Skeletal muscle satellite cell (primary cell): Measurements from ENCODE around the gene RBMXL3. TPM values are rescaled to one million over a fixed set of nuclear protein-coding genes. Genes with fewer than 3 reads are reported as not detected.

Experiments used
- H3K27me3 ChIP-seq: 2 replicates; pipeline ENCODE4 v1.7.0; 2013; ENCODE audit warnings: low read length; ENCODE audit not compliant: control insufficient read depth, insufficient read depth
- H3K36me3 ChIP-seq: 2 replicates; pipeline ENCODE4 v1.7.0; 2013; ENCODE audit warnings: mild to moderate bottlenecking, control low read depth, low read length; ENCODE audit not compliant: insufficient read depth
- H3K4me1 ChIP-seq: 2 replicates; pipeline ENCODE4 v1.7.0; 2013; ENCODE audit warnings: low read length; ENCODE audit not compliant: control insufficient read depth, insufficient read depth
- H3K4me2 ChIP-seq: 2 replicates; pipeline ENCODE4 v1.7.0; 2013; ENCODE audit warnings: mild to moderate bottlenecking, low read length
- H3K4me3 ChIP-seq: 2 replicates; pipeline ENCODE4 v1.7.0; 2013; ENCODE audit warnings: low read length
- H3K9ac ChIP-seq: 2 replicates; pipeline ENCODE4 v1.7.0; 2013; ENCODE audit warnings: mild to moderate bottlenecking, low read depth, low read length, moderate library complexity
- H3K9me3 ChIP-seq: replicated peaks from 2 replicates; pipeline ENCODE4 v1.7.0; 2013; ENCODE audit warnings: mild to moderate bottlenecking, control low read depth, low read length
- total RNA-seq: library from RNA; depleted of rRNA; stranded (reverse); fragments of >200 nt; gene quantifications from 2 replicates; pipeline ENCODE4 v1.2.3, GENCODE V29; 2012; rRNA removed

RBMXL3 gene
- not detected in 2 replicates for total RNA-seq

- H3K9me3 ChIP-seq, result peaks cover 3% of the 10 kb centered on the region
- no peak within 1 kb of the TSS for H3K4me2 ChIP-seq
- H3K4me1 ChIP-seq, result no peaks in the 10 kb centered on the region
- peaks cover 4% of the 10 kb centered on the region for H3K27me3 ChIP-seq
- H3K9ac ChIP-seq, result no peak within 1 kb of the TSS
- H3K36me3 ChIP-seq, result no peaks in the 10 kb centered on the region
- H3K4me3 ChIP-seq, result no peak within 1 kb of the TSS
Observed at GRCh38 chrX:115189110-115189509, at the start of gene RBMXL3. Gene RBMXL3 (plus strand): TSS chrX:115189410. CDS start chrX:115189442, 32 bp downstream.

- H3K36me3 ChIP-seq, result no peaks in the 10 kb centered on the region
- H3K9me3 ChIP-seq, result peaks cover 5% of the 10 kb centered on the region
- no peak overlapping the region for H3K4me2 ChIP-seq
- H3K4me3 ChIP-seq, result no peak overlapping the region
- no peaks in the 10 kb centered on the region for H3K4me1 ChIP-seq
- no peak overlapping the region for H3K9ac ChIP-seq
- H3K27me3 ChIP-seq, result peaks cover 5% of the 10 kb centered on the region
Observed at GRCh38 chrX:115142057-115142456, 47.2 kb upstream of the RBMXL3 start.

DNA sequence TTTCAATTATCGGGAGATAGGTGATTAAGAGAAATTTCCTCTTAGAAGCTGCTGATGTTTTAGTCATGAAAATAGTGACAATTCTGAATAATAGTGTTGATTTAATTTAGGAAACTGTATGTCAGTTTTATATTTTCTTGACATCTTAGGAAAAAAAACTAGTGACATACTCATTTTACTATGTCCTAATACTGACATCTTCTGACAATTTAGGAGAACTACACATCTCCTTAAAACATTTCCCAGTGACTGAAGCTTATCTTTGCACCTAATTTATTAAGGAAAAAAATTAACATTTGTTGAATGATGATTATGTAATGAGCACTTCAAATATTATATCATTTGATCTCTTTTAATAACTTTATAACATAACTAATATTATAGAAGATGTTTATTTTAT is 42.0 kb upstream of the RBMXL3 start:
- no peaks in the 10 kb centered on the region for H3K9me3 ChIP-seq
- no peak overlapping the region for H3K4me3 ChIP-seq
- peaks cover 10% of the 10 kb centered on the region for H3K27me3 ChIP-seq
- H3K4me2 ChIP-seq, result no peak overlapping the region
- no peak overlapping the region for H3K9ac ChIP-seq
- no peaks in the 10 kb centered on the region for H3K36me3 ChIP-seq
- H3K4me1 ChIP-seq, result no peaks in the 10 kb centered on the region

DNA sequence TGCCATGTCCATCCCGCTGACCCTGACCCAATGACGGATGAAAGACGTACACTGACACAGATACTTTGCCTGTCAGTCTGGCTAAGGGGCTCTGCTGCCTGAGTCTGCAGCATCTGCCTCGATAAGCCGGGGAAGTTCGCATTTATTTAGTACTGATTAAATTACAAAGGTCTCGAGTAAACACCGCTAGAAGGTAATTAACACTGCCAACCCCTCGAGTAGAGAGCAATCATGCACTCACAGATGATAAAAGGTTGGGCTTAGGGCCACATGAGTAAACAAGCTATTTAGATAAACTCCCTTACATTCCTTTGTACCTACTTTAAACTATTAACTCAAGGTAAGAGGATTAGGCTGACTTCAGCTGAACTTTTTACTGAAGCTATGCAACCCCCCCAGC is 16.0 kb upstream of the RBMXL3 start:
- no peaks in the 10 kb centered on the region for H3K36me3 ChIP-seq
- no peaks in the 10 kb centered on the region for H3K9me3 ChIP-seq
- no peak overlapping the region for H3K9ac ChIP-seq
- H3K4me2 ChIP-seq, result no peak overlapping the region
- no peak overlapping the region for H3K4me3 ChIP-seq
- H3K4me1 ChIP-seq, result no peaks in the 10 kb centered on the region
- H3K27me3 ChIP-seq, result peaks cover 17% of the 10 kb centered on the region

DNA sequence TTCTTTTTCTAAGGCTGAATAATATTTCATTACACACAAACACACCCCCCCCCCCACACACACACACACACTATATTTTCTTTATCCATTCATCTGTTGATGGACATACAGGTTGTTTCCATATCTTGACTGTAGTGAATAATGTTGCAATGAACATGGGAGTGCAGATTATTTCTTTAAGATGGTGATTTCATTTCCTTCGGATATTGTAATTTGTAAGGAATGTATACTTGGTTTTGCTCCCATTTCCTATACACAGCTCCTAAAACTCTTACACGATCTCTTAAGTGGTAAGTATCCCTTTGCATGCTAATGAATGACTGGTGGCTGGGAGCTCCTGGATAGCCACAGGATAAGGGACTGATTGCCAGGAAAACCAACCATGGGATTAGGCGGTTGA is 14.7 kb upstream of the RBMXL3 start:
- no peaks in the 10 kb centered on the region for H3K36me3 ChIP-seq
- no peak overlapping the region for H3K4me2 ChIP-seq
- H3K4me3 ChIP-seq, result no peak overlapping the region
- H3K27me3 ChIP-seq, result peaks cover 18% of the 10 kb centered on the region
- no peaks in the 10 kb centered on the region for H3K9me3 ChIP-seq
- H3K9ac ChIP-seq, result no peak overlapping the region
- H3K4me1 ChIP-seq, result no peaks in the 10 kb centered on the region

DNA sequence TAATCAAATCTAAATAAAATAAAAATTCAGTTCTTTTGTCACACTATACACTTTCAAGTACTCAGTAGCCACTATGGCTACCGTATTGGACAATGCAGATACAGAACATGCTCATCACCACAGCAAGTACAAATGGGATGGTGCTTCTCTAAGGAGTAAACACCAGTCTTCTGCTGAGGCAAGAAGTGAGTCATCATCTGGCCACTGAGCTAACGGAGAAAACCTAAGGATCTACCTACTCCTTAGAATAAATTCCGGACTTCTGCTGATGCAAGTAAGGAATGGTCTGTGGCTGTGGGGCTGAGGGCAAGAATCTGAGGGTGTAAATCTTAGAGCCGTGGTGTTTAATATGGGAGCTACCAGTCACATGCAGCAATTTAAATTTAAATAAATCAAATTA is 11.3 kb upstream of the RBMXL3 start:
- H3K4me2 ChIP-seq, result no peak overlapping the region
- H3K36me3 ChIP-seq, result no peaks in the 10 kb centered on the region
- H3K4me1 ChIP-seq, result no peaks in the 10 kb centered on the region
- H3K9me3 ChIP-seq, result no peaks in the 10 kb centered on the region
- H3K9ac ChIP-seq, result no peak overlapping the region
- H3K27me3 ChIP-seq, result peaks cover 27% of the 10 kb centered on the region
- no peak overlapping the region for H3K4me3 ChIP-seq

DNA sequence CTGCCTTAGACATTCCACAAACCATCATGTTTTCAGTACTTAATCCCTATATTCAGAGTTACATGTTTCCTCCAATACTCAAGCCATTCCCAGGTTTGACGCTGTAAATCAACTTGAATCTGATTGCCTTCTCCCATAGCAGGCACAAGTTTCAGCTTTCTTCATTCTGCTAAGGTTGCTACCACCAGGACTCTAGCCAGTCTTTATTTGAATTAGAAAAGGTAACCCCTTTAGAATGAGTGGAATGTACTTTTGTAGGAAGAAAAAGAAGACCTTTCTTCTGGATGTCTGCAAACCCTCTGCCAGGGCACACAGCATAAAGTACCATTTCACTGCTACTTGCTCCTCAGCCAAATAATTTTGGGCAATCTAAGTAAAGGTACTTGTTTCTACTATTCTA is 10.7 kb upstream of the RBMXL3 start:
- H3K9me3 ChIP-seq, result no peaks in the 10 kb centered on the region
- peaks cover 27% of the 10 kb centered on the region for H3K27me3 ChIP-seq
- H3K4me1 ChIP-seq, result no peaks in the 10 kb centered on the region
- no peak overlapping the region for H3K4me2 ChIP-seq
- H3K4me3 ChIP-seq, result no peak overlapping the region
- no peaks in the 10 kb centered on the region for H3K36me3 ChIP-seq
- no peak overlapping the region for H3K9ac ChIP-seq

DNA sequence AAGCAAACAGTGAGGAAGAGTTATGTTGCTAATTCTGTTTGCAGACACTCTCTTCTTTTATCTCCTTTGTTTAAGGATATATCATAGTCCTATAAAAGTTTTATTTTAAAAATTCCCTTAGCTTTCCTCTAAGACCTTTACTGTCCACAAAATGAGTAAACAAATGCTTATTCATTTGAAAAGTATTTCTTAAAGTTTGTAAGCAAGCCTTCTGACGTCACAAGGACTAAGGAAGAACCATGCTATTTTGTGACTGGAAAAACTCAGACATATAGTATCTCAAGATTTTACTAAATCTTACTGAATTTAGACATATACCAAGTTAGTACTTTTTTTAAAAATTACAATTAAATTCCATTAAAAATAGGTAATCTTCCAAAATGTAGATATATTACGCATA is 5.2 kb upstream of the RBMXL3 start:
- Histone ChIP-seq H3K9ac (no peak overlapping the region), H3K4me2 (no peak overlapping the region), H3K27me3 (peaks cover 10% of the 10 kb centered on the region), H3K4me1 (no peaks in the 10 kb centered on the region), H3K9me3 (no peaks in the 10 kb centered on the region), H3K36me3 (no peaks in the 10 kb centered on the region), H3K4me3 (no peak overlapping the region)

GRCh38 chrX:115189646-115190635 is 731 bp downstream of the RBMXL3 start:
- H3K9me3 ChIP-seq, result peaks cover 3% of the 10 kb centered on the region
- no peak overlapping the region for H3K9ac ChIP-seq
- no peaks in the 10 kb centered on the region for H3K4me1 ChIP-seq
- H3K36me3 ChIP-seq, result no peaks in the 10 kb centered on the region
- no peak overlapping the region for H3K4me3 ChIP-seq
- no peak overlapping the region for H3K4me2 ChIP-seq
- peaks cover 4% of the 10 kb centered on the region for H3K27me3 ChIP-seq

DNA sequence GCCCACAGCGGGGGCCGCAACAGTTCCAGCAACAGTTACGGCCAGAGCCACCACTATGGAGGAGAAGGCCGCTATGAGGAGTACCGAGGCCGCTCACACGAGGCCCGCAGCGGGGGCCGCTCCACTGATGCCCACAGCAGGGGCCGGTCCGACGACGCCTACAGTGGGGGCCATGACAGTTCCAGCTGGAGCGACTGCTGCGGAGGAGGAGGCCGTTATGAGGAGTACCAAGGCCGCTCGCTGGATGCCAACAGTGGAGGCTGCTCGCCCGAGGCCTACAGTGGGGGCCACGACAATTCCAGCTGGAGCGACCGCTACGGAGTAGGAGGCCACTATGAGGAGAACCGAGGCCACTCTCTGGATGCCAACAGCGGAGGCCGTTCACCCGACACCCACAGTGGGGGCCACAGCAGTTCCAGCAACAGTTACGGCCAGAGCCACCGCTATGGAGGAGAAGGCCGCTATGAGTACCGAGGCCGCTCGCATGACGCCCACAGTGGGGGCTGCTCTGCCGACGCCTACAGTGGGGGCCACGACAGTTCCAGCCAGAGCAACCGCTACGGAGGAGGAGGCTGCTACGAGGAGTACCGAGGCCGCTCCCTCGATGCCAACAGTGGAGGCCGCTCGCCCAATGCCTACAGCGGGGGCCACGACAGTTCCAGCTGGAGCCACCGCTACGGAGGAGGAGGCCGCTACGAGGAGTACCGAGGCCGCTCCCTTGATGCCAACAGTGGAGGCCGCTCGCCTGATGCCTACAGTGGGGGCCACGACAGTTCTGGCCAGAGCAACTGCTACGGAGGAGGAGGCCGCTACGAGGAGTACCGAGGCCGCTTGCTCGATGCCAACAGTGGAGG is 1.7 kb downstream of the RBMXL3 start:
- Histone ChIP-seq H3K4me1 (no peaks in the 10 kb centered on the region), H3K9ac (no peak overlapping the region), H3K4me2 (no peak overlapping the region), H3K36me3 (no peaks in the 10 kb centered on the region), H3K27me3 (peaks cover 4% of the 10 kb centered on the region), H3K9me3 (peaks cover 3% of the 10 kb centered on the region), H3K4me3 (no peak overlapping the region)

GRCh38 chrX:115191490-115192243 is 2.5 kb downstream of the RBMXL3 start:
- Histone ChIP-seq H3K4me2 (no peak overlapping the region), H3K27me3 (peaks cover 4% of the 10 kb centered on the region), H3K4me1 (no peaks in the 10 kb centered on the region), H3K9ac (no peak overlapping the region), H3K4me3 (no peak overlapping the region), H3K36me3 (no peaks in the 10 kb centered on the region), H3K9me3 (peaks cover 3% of the 10 kb centered on the region)
